GM19463 (cell line): ENCODE results near the gene SHCBP1L.

Experiments
- ATAC-seq: cut with Tn5 transposase; IDR thresholded peaks from one replicate; pipeline ENCODE4 v1.9.1; 2021; ENCODE audit warnings: mild to moderate bottlenecking, moderate library complexity; ENCODE audit not compliant: unreplicated experiment

SHCBP1L gene

DNA sequence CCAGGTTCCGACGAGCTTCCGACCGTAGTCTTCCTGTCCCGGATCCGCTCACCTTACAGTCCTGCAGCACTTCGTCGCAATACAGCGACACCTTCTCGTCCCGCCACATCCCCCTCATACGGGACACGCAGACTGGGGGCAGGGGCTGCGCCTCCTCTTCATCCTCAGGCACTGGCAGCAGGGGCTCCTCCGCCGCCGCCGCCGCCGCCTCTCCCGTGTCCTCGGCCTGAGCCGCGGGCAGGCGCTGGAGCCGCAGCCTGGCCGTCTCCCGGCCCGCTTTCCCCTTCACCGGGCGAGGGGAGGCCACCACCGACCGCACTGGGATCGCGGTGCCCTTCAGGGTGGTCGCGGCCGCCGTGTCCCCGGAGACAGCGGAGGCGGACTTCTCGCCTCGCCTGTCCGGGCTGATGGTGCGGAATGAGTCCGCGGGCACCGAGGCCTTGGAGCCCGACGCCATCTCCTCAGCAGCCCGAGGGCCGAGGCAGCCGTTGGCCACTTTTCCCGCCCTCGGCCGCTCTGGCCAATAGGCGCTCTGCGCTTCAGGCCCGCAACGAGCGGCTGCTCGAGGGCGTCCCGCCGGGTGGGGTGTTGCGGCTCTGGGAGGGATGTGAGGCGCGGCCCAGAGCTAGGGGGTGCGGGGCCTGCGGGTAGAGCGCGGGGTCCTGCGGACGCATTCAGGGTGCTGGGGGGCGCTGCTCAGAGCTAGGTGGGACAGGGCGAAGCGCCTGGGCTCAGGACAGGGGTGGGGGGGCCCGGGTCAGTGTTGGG, at the start of gene SHCBP1L:
SHCBP1L (minus strand) TSS at position 490 of the 768 bp plus-strand sequence; CDS start at position 457, 33 bp downstream.
- ATAC-seq: no peak

- no peak for ATAC-seq
Observed at GRCh38 chr1:183002267-183002666, 49.3 kb upstream of the SHCBP1L start.

DNA sequence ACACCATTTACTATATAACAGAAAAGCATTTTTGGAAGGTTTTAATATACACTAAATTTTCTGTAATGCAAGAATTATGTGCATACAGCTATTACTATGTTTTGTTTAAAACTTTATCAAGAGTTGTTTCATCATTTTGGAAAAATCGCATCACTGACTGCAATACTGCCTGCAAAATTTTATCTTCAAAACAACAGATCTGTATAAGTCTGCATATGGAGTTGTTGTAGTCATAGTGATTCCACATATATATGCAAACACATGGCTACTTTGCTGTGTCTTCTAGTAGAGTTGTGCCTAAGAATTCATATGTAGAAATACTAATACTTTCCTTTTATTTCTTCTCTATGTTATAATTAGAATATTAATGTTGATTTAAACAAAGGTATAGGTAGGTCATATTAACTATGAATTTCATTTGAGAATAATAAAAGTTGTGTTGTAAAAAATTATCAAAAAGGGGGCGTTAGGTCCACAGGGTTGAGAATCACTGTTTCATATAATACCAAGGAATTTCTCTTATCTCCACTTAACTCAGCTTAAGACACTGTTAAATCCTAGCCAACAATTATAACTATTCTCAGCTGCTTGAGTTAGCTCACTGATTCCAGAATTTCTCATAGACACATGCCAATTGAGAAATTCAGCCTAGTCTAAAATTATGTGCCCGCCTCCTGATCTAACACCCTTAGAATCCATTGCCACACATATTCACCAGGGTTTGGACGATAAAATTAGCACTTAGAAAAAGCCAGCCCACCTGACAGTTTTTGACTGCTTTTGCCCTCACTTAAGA, 47.4 kb upstream of the SHCBP1L start:
- ATAC-seq: no peak

DNA sequence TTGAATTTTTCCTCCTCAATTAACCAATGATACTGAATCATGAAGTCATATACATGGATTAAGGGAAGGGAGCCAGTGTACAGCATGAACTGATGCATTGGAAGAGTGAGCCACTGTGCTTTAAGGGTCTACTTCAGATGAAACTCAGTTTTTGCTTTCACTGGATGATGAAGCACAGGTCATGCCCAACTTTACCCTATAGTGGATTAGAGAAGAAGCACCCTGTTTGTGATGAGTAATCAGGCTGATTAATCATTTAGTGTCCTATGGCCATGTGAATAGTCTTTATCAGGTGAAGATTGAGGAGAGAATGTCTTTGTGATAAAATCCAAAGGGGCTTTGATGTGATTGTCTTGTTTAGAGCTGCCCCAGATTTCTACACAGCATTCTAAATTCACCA, 45.5 kb upstream of the SHCBP1L start:
- ATAC-seq: no peak

- ATAC-seq: no peak
Observed at GRCh38 chr1:182996816-182997215, 43.9 kb upstream of the SHCBP1L start.

DNA sequence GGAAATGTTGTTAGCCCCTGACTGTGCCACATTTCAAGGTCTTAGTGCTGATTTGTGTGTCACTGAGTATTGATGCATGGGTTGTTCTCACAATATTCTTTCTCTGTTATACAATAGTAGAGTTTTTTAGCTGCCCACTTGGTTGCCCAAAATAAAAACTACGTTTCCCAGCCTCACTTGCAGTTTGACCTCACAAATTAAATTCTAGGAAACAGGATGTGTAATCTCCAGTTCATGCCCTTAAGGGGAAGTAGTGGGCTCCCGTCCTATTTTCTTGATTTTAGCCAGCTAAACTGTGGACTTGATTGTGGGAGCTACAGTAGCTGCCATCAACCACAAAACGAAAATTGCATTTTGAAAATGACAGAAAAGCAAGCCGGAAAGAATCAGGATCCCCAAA, 42.9 kb upstream of the SHCBP1L start:
- ATAC-seq: no peak

- ATAC-seq: no peak
Observed at GRCh38 chr1:182993746-182994145, 40.8 kb upstream of the SHCBP1L start.

DNA sequence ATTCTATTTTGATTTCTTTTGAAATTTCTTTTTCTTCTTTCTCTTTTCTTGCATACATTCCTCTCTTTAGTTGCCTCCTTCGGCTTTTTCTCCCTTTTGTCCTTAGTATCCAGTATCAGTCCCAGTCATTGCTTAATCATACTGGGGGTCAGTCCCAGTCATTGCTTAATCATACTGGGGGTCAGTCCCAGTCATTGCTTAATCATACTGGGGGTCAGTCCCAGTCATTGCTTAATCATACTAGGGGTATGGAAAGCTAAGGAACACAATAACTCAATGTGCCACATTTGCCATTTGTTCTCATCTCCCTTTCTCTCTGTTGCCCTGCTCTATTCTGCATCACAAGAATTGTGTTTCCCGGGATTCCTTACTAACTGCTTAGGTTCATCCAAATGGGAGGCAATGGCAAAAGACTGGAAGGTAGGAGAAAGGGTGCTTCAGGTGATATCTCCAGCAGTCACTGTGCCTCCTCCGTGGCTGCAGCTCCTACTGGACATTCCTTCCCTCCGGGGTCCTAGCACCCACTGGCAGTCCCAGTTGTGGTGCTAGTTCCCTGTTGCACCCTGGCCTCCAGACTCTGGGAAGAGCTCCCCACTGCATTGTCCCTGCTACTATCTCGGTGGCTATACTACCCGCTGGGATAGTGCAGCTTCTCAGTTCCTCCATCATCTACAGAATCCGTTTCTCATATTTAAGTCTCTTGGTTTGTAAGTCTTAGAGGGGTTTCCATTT, 37.6 kb upstream of the SHCBP1L start:
- ATAC-seq: no peak

- no peak for ATAC-seq
Observed at GRCh38 chr1:182985876-182986275, 32.9 kb upstream of the SHCBP1L start.

- ATAC-seq: no peak
Observed at GRCh38 chr1:182984621-182985020, 31.7 kb upstream of the SHCBP1L start.

DNA sequence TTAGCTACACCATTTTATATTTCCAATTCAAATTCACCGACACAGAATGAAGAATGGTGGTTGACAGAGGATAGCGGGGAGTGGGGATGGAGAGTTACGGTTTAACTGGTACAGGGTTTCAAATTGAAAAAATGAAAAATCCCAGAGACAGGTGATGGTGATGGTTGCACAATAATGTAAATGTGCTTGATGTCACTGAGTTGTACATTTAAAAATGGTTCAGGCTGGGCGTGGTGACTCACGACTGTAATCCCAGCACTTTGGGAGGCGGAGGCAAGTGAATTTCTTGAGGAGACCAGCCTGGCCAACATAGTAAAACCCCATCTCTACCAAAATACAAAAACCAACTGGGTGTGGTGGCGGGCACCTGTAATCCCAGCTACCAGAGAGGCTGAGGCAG, 31.2 kb upstream of the SHCBP1L start:
- ATAC-seq: no peak

DNA sequence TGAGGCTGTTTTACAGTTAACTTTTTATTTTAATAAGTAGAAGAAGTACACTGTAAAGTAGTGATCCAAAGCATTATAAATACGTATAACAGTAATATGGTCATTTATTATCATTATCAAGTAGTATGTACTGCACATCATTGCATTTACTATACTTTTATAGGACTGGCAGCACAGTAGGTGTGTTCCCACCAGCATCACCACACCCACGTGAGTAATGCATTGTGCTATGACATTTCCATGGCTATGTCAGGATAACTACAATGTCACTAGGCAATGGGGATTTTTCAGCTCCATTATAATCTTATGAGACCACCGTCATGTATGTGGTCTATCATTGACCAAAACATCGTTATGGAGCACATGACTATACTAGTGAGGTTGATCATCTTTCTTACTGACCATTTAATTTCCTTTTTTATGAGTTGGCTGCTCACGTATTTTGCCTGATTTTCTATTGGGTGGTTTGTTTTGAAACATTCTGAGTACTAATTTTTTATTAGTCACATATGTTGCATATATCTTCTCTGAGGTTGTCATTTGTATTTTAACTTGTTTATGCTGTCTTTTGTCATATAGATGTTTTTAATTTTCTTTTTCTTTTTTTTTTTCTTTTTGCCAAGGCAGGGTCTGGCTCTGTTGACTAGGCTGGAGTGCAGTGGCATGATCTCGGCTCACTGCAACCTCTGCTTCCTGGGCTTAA, 25.3 kb upstream of the SHCBP1L start:
- ATAC-seq: no peak

- no peak for ATAC-seq
Observed at GRCh38 chr1:182977480-182977879, 24.5 kb upstream of the SHCBP1L start.

- no peak for ATAC-seq
Observed at GRCh38 chr1:182974506-182975191, 21.7 kb upstream of the SHCBP1L start.

GRCh38 chr1:182972829-182973228, 19.9 kb upstream of the SHCBP1L start:
- no peak for ATAC-seq

- ATAC-seq: no peak
Observed at GRCh38 chr1:182972231-182972630, 19.3 kb upstream of the SHCBP1L start.

DNA sequence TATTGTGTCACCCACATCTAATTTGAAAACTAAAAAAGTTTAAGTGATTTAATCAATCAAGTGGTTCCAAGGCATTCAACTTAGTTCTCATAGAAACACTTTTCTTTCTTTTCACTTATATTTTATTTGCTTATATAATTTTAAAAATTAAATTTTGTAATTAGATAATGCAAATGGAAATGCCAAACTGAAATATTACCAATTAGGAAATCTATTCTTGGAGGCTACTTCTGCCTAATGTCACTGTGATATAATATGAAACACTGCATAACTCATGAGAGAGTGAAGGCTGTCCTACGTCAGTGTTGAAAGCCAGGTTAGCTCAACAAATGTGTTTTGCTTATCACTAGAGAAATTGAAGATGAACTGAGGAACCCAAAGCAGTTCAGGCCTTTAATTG, 18.3 kb upstream of the SHCBP1L start:
- ATAC-seq: no peak

DNA sequence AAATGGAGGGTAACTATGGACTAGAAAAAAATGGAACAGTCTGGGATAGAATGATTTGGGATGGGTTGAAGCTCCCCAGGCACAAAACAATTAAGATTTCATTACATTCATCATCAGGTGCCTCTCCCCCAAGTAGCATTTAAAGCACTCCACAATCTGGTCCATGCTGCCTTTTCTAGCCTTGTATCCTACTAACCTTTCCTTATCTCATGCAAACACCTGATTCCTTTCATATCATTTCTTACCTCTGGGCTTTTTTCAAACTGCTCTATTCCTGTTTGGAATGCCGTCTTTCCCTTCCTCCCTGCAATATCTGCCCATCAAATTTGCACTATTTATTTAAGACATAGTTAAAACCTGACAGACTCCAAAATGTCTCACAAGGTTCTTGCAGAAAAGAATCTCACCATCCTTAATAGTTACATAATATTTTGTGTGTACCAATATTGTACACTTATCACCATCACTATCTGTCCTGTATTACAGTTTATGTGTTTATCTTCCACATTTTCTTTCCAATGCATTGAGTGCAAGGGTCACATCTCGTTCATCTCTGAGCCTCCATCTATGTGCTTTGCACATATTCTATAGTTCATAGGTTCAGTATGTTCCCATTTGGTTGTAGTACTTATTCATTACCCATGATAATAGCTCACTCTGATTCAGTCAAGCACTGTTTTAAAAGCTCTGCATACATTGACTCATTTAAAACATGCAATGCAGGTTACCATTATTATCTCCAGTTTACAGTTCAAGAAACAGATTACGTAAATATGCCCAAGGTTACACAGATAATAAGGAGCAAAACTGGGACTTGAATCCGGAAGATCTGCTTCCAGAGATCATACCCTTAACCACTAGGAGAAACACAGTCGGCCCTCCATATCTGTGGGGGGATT, 16.1 kb upstream of the SHCBP1L start:
- no peak for ATAC-seq

DNA sequence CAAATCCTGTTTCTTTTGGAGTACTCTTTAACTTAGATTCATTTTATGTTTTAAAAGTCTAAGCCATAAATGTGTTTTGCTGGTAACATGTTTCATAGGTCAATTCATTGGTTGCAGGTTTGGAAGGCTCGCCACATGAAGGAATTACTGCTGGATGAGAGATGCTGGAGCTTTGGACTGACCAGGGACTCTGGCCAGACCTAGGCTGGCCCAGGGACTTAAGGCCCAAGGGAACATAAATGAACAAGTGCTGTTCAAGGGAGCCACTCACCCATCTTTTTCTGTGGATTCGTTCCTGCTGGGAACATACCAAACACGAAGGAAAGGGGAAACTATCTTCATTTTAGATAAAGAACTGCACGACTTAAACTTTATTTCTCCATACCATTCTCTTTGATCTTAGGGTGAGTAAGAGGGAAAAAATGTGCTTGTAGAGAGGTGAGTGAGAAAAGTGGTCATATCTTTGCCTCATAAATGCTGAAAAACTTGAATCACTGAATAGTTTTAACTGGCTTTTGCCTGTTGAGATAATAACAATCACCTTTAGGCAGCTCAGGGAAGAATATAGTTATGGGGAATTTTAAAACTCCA, 15.3 kb upstream of the SHCBP1L start:
- ATAC-seq: no peak
